ENCODE measurements around the gene ARHGAP26. TPM values are rescaled to one million over a fixed set of nuclear protein-coding genes. Genes with fewer than 3 reads are reported as not detected.

The ARHGAP26 gene
- total RNA-seq, 1 experiment from 2014 or later, result 34.5 TPM

- TF ChIP-seq, protein P1, sequence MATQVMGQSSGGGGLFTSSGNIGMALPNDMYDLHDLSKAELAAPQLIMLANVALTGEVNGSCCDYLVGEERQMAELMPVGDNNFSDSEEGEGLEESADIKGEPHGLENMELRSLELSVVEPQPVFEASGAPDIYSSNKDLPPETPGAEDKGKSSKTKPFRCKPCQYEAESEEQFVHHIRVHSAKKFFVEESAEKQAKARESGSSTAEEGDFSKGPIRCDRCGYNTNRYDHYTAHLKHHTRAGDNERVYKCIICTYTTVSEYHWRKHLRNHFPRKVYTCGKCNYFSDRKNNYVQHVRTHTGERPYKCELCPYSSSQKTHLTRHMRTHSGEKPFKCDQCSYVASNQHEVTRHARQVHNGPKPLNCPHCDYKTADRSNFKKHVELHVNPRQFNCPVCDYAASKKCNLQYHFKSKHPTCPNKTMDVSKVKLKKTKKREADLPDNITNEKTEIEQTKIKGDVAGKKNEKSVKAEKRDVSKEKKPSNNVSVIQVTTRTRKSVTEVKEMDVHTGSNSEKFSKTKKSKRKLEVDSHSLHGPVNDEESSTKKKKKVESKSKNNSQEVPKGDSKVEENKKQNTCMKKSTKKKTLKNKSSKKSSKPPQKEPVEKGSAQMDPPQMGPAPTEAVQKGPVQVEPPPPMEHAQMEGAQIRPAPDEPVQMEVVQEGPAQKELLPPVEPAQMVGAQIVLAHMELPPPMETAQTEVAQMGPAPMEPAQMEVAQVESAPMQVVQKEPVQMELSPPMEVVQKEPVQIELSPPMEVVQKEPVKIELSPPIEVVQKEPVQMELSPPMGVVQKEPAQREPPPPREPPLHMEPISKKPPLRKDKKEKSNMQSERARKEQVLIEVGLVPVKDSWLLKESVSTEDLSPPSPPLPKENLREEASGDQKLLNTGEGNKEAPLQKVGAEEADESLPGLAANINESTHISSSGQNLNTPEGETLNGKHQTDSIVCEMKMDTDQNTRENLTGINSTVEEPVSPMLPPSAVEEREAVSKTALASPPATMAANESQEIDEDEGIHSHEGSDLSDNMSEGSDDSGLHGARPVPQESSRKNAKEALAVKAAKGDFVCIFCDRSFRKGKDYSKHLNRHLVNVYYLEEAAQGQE (IDR thresholded peaks at IDR 0.05; ENCODE audit: low read depth), result no peak
- TF ChIP-seq TCF7L2 (IDR thresholded peaks at IDR 0.05; ENCODE audit: borderline replicate concordance, extremely low read depth, insufficient read depth, insufficient read length) (no peak), EZH2phosphoT487 (IDR thresholded peaks at IDR 0.05; ENCODE audit: borderline replicate concordance) (no peak), ZNF274 (IDR thresholded peaks at IDR 0.05; ENCODE audit: low read depth, low read length) (no peak), YY1 (IDR thresholded peaks at IDR 0.05; ENCODE audit: extremely low read depth, insufficient replicate concordance, low read depth, low read length) (no peak), ELF1 (IDR thresholded peaks at IDR 0.05; ENCODE audit: borderline replicate concordance, low read depth) (no peak), SRF (IDR thresholded peaks at IDR 0.05; ENCODE audit: low read depth) (no peak), SIN3A (IDR thresholded peaks at IDR 0.05; ENCODE audit: low read depth) (no peak), CEBPB (IDR thresholded peaks at IDR 0.05; ENCODE audit: low read depth) (no peak), ZFX (IDR thresholded peaks at IDR 0.05) (no peak), FOSL1 (IDR thresholded peaks at IDR 0.05; ENCODE audit: low read depth) (no peak)
- TF ChIP-seq, protein P2, sequence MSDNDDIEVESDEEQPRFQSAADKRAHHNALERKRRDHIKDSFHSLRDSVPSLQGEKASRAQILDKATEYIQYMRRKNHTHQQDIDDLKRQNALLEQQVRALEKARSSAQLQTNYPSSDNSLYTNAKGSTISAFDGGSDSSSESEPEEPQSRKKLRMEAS (IDR thresholded peaks at IDR 0.05), result no peak
- TF ChIP-seq, protein P3, sequence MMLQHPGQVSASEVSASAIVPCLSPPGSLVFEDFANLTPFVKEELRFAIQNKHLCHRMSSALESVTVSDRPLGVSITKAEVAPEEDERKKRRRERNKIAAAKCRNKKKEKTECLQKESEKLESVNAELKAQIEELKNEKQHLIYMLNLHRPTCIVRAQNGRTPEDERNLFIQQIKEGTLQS (IDR thresholded peaks at IDR 0.05), result no peak
These were observed 155.6 kb downstream of the ARHGAP26 start (continued) for GRCh38 chr5:142925795-142926194.

- BruUV-seq (replicated peaks), result no TSS peak
- no peaks in the 10 kb centered on the region for H3K4me1 ChIP-seq (ENCODE audit: control insufficient read depth in 1 of 2, insufficient read depth in 2 of 2, low read length in 2 of 2)
- ChIA-PET CTCF (no interaction called here), RAD21 (ENCODE audit: low non-redundant PET in 1 of 2, low total read pairs in 2 of 2, uncharacterized antibody in 2 of 2, unreplicated experiment in 2 of 2) (no interaction called here), POLR2A (no interaction called here)
- H3K9me2 ChIP-seq (ENCODE audit: insufficient read depth), result no peaks in the 10 kb centered on the region
- no peak for DNase-seq (ENCODE audit: low read depth, low spot score)
- no peak overlapping the region for H3K9ac ChIP-seq (ENCODE audit: low read length)
- H3K4me2 ChIP-seq (ENCODE audit: low read length), result no peak overlapping the region
- no peaks in the 10 kb centered on the region for H4K20me1 ChIP-seq (ENCODE audit: insufficient read depth)
- H3K27ac ChIP-seq (ENCODE audit: low read depth, low read length), result no peak overlapping the region
- no peaks in the 10 kb centered on the region for H3K79me2 ChIP-seq (ENCODE audit: insufficient read depth, low read length)
- TF ChIP-seq ZBTB33 (IDR thresholded peaks at IDR 0.05; ENCODE audit: extremely low read depth, insufficient replicate concordance, low read length) (no peak), POLR2A (IDR thresholded peaks at IDR 0.05; ENCODE audit: borderline replicate concordance, extremely low read depth, insufficient read depth, insufficient read length) (no peak), YY1 (IDR thresholded peaks at IDR 0.05; ENCODE audit: extremely low read depth, insufficient replicate concordance, low read depth, low read length) (no peak), CBX3 (IDR thresholded peaks at IDR 0.05; ENCODE audit: low read depth) (no peak)
- no peak for ATAC-seq
- no peaks in the 10 kb centered on the region for H3K27me3 ChIP-seq (ENCODE audit: insufficient read depth, low read length)
- H3K9me3 ChIP-seq (ENCODE audit: control insufficient read depth in 1 of 2, insufficient read depth in 1 of 2, low read depth in 1 of 2, low read length in 2 of 2), result no peaks in the 10 kb centered on the region
- H3K36me3 ChIP-seq (ENCODE audit: control insufficient read depth in 1 of 2, insufficient read depth in 2 of 2, low read length in 2 of 2), result no peaks in the 10 kb centered on the region
- intact Hi-C loops (cut with micrococcal nuclease), result no loop called here
- no peak overlapping the region for H2AFZ ChIP-seq (ENCODE audit: low read depth, low read length, poor library complexity, severe bottlenecking)
- H3K4me3 ChIP-seq (replicated peaks in 1 of 2; ENCODE audit: low read depth in 1 of 2, low read length in 2 of 2), result no peak overlapping the region
These were observed 156.4 kb downstream of the ARHGAP26 start for GRCh38 chr5:142926549-142926948.
